Smooth muscle cell of the brain vasculature (primary cell): ENCODE results near the gene HMHB1.
A peak's percentile ranks its signal among the peaks of the same experiment; 100 is the strongest.
"Not testable (repeated sequence)": the region's sequence is repeated elsewhere in the genome, so short reads cannot be mapped to it uniquely, and the experiment has no call there.

ENCODE experiments used
- DNase-seq: peaks from one replicate; pipeline ENCODE4 v3.0.0-alpha.2; 2012; ENCODE audit warnings: low read depth, low spot score

HMHB1 gene

GRCh38 chr5:143801252-143801939 lies 10.6 kb upstream of the HMHB1 start:
- DNase-seq: no peak

DNA sequence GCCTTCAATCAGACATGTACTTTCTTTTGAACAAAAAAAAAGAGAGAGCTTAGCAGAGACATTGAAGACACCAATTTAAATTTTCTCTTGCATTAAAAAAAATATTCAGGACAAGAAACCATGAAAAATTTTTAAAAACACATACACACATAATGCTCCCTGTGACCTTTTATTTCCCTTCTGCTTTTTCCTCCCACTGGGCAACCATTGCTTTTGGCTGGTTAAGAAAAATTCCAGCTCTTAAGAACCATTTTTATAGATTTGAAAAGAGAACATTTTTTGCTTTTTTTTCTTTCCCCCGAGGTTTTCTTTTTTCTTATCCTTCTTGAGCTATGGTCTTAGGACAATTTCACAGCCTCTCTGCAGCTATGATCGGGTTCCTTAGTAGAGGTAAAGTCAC lies 6.1 kb upstream of the HMHB1 start:
- DNase-seq: peak; percentile 7

DNA sequence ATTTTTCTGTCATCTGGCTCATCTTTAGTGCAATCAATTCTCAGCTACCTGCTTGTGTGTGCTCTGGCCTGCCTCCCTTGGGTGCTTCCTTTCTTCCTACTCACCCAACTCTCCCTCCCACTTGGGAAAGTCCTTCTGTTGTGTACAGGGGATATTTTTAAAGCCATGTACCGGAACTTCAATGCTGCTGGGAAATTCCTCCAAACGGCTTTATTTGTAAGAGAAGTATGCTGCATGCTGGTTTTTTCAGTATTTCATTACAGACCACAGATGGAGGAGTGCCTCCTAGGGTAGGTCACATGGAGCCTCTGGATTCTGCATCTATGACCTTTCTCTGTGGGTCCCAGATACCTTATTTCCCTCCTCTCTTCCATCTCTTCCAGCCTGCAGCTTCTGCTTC lies 5.4 kb upstream of the HMHB1 start:
- peak; percentile 74 for DNase-seq

DNA sequence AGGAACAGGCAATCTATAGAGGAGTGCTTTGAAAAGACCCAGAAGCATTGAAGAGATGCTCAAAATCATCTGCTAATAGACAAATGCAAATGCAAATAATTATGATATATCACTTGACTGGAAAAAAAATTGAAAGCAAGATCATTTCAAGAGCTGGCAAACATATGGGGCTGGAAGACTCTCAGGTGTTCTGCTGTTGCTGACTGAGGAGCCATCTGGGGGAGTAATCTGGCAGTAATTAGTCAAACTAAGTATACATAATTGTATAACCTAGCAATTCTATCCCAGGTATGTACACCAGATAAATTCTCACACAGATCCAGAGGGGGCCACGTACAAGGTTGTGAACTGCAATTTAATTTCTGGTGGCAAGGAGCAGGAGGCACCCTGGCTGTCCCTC lies 4.6 kb upstream of the HMHB1 start:
- DNase-seq: no peak

GRCh38 chr5:143816370-143816769 lies 4.4 kb downstream of the HMHB1 start:
- DNase-seq: not testable (repeated sequence)

DNA sequence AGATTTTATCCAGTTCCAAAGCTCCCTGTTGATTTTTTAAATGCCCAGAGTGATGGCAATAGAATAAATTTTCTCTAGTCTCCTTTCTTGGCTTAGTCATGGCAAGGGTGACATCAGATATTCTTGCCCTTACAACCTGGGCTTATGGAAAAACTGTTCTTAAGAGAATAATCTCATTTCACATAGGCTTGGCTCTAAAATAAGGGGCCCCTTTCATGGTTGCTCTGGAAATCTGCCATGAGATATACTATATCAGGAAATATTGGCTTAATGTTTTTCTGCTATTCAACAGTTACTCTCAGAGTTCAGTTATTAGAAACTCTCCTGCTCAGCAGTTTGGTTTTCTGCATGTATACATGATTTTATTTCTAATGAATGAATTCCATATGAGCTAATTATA lies 7.8 kb downstream of the HMHB1 start:
- no peak for DNase-seq

- no peak for DNase-seq
Measured at GRCh38 chr5:143820451-143820850, 8.5 kb downstream of the HMHB1 start.

DNA sequence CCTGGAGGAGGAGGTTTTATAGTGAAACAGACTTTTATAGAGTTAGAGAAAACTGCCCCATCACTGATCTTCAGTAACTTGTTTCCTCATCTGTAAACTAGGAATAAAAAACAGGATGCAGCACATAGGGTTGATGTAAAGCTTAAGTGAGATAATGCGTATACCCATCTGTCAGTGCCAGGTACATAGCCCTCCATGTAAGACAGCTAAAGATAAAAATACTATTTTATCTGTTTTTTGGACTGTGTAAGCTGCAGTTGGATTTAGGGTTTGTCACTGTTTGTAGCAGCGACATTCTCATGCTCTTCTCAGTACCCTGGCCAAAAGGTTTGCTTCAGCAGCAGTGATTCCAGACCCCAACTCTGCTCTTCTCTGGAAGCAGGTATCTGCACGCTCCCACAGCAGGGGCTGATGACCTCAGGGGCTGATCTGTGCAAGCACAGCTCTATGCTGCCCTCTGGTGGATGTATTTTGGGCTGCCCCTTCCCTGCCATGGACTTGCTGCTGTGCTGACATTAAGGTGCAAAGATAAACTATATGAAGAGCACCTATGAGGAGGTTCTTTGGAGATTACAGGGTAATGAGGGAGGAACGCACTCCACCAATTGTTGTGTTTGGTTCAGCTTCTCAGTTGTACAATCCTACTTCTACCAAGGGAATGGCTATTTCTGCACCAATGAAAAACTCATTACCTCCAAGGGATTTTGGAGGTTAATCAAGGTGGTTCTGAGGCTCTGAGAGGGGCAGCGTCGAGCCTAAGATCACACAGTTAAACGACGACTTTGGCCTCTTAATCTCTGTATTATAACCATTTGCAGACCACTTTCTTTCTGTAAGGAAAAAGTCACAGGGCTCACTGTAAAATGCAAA lies 13.1 kb downstream of the HMHB1 start:
- peak; percentile 50 for DNase-seq

DNA sequence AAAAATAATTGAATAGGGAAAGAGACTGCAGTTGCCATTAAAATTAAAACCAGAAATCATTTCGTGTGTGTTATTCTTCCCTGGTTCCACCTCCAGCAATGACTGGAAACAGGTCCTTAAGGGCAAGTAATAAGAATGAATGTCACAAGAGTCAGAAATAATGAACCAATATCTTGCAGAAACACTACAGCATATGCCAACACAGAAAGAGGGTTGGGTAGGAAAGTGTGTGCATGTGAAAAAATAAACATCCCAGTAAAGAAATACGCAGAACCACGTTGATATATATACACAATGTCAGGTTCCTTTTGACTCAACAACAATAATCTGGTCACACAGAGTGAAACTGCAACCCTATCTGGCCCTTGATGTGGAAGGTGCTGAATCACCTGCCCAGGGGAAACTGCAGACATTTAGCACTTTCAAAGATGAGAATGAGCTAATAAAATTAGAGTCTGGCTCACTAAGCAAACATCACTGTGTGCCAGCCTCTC lies 15.0 kb downstream of the HMHB1 start:
- no peak for DNase-seq

DNA sequence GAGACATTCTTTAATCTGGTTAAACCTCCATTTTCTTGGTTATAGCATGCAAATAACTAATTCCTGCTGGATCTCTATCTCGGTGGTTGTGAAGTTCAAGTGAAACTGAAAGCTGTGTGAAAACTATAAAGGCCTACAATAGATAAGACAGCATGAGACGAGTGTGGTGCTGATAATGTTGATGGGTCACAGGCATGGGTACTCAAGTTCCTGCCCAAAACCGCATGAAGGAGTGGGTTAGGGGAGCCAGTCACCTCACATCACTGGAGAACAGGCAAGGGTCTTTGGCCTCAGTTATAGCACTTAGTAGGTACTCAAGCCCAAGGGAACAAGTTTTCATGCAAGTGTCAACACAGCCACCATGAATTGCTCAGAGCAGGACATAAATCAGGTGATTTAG lies 16.7 kb downstream of the HMHB1 start:
- no peak for DNase-seq

- no peak for DNase-seq
Measured at GRCh38 chr5:143833177-143833576, 21.2 kb downstream of the HMHB1 start.

DNA sequence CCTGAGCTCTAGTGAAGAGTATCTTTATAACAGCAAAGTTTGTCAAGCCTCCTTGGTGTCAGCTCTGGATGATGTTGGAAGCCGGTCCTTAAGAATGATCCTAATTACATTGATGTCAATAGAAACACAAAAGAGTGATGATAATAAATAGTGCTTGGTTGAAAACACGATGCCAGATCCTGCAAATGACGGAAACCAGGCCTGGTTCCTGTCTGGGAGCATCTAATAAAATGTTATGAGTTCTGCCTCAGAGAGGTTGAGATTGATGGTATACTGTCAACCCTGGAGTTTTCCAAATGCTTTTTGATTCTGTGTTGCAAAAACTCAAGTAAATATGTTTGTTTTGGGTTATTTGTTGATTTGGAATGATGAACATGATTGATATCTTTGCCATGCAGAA lies 23.3 kb downstream of the HMHB1 start:
- DNase-seq: no peak

DNA sequence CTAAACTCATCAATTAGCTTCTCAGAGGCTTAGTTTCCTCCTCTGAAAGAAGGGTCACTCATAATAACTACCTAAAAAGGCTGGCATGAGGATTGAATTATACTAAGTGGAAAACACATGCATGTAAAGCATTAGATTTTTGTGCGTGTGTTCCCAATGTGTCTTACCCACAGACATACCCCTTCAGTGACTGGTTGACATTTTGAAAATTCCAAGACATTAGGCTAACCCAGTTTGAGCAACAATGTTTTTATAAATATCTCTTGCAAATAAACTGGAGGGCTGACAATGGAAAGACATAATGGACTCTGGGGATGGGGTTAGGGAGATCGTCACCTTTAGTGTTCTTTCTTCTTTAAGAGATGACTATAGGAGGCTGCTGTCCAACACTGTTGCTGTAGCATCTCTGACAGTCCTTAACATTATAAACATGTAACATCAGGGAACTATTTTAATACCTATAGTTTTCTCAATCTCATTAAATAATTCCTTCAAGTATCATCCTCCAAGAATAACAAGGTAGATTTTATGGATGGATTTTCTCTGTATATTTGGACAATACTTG lies 24.3 kb downstream of the HMHB1 start:
- no peak for DNase-seq

DNA sequence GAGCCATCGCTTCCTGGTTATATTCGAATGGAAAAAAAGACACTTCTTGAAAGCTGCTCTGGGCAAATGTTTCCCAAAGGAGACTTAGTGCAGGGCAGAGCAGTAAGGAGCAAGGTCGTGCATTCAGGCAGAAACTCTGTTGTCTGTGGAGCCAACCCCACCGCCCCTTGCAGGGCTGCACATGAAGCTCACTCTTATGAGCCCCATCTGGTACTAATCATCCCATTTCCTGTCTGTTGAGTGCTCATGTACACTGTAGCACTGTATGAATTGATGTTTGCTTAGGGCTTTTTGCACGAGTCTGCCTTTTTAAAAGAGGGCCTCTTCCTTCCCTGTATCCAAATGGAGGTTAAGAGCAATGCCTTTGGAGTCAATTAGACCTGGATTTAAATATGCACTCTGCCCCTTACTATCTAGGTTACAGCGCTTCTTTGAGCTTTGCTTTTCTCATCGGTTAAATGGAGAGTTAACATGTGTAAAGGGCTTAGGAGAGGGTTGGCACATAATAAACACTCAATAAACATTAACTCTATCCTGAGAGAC lies 25.4 kb downstream of the HMHB1 start:
- DNase-seq: peak; percentile 55

DNA sequence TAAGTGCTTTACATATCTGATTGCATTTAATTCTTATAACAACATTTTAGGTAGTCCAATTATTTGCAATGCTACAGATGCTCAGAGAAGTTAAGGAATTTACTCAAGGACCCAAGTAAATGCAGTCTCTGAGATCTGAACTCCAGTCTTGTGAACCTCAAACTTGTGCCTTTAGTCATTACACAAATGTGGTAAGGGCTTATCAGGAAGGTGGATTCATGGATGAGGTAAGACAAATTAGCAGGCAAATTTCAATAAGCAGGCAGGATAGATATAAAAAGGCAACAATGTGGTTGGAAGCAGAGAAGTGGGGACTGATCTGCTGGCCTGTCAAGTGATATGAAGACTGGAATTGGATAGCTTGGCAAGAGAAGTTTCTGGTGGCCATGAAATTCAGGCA lies 29.5 kb downstream of the HMHB1 start:
- DNase-seq: no peak

GRCh38 chr5:143842920-143843319 lies 31.0 kb downstream of the HMHB1 start:
- no peak for DNase-seq

DNA sequence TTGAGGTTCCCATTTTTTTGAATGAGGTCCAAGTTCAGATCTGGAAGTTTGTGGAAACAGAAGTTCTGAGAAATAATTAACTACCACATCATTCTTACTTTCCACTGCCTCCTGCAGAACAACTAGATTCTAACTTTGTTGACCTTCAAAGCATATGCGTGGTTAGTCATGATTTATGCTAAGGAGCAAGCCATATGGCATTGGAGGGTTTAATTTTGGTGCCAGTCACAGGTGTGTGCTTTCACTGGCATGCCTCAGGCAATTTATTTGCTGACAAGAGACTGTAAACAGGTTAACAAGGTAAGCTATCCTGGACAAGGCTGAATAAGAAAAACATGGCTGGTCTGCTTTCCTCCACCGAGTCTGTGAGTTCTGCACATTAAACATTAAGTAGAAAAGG lies 31.5 kb downstream of the HMHB1 start:
- DNase-seq: no peak

DNA sequence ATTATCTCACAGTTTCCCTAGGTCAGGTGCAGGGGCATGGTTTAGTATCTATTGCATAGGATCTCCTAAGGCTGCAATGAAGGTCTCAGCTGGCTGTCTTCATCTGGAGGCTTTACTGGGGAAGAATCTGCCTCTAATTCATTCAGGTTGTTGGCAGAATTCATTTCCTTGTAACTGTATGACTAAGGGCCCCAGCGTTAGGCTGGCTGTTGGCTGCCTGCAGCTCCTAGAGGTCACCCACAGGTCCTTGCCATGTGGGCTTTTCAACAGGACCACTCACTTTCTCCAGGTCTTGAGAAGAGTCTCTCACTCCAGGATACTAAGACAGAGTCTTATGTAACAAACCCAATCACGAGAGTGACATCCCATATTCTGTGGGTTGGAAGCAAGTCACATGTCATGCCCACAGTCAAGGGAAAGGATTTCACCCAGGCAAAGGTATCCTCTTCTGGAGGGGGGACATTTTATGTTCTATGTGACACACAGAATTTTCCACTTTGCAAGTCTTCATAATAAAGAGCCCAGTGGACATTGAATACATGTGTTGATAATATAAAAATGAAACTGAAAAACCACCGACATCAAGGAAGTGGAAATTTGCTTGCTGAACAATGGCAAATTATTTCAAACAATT lies 38.2 kb downstream of the HMHB1 start:
- no peak for DNase-seq

GRCh38 chr5:143851383-143851782 lies 39.4 kb downstream of the HMHB1 start:
- no peak for DNase-seq

DNA sequence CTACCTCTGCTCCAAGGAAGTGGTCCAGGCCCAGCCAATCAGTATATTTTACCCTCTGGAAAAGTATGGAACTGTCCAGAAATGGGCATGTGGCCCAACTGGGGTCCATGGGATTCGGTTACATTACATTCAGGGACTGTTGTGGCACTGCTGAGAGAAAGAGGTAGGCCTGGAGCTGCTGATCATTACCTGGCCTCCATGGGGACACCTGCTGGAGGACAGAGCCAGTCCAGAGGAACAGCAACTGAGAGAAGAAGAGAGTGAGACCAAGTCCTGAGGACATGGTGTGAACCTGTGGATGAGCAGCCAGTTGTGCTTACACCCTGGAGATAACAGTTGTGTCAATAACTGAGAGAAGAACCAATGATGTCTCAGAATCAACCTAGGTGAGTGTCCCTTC lies 48.2 kb downstream of the HMHB1 start:
- DNase-seq: no peak

DNA sequence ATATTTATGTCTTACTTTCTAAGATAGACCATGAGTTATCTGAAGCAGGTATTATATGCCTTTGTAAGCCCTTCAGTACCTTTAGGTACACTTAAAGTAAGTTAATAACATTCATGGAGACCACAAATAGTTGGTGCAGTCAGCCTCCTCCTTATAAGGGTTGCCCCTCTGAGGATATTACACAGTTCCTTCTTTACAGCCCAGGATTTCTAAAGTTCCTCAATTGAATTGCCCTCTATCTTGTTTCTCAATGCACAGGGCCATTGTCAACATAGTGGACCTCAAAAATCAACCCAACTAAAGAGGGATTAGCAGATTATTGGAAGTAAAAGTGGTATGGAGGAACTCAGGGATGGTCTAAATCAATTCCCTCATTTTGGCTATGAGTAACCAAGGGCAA lies 50.3 kb downstream of the HMHB1 start:
- DNase-seq: no peak
